Osteoblast (primary cell): Measurements from ENCODE around the gene OSBPL9. TPM values are rescaled to one million over a fixed set of nuclear protein-coding genes. Genes with fewer than 3 reads are reported as not detected.
A peak's percentile ranks its signal among the peaks of the same experiment; 100 is the strongest.

Source experiments
- DNase-seq: peaks from one replicate; pipeline ENCODE4 v3.0.0; 2011; ENCODE audit warnings: low spot score, mixed read lengths; ENCODE audit not compliant: insufficient read length; ENCODE audit errors: missing footprints
- H2AFZ ChIP-seq: 2 replicates; pipeline ENCODE4 v1.6.0; 2011; ENCODE audit warnings: mild to moderate bottlenecking, low read length
- H3K27ac ChIP-seq: 2 replicates; pipeline ENCODE4 v1.5.1; 2011; ENCODE audit warnings: mild to moderate bottlenecking, low read depth, low read length, moderate library complexity
- H3K27me3 ChIP-seq: 2 replicates; pipeline ENCODE4 v1.6.0; 2012; ENCODE audit warnings: mild to moderate bottlenecking, control low read depth, inconsistent platforms, low read length, moderate library complexity; ENCODE audit not compliant: insufficient read depth
- H3K36me3 ChIP-seq: 2 replicates; pipeline ENCODE4 v1.5.1; 2011; ENCODE audit warnings: mild to moderate bottlenecking, low read length, control low read depth, moderate library complexity; ENCODE audit not compliant: insufficient read depth
- H3K4me1 ChIP-seq: 2 replicates; pipeline ENCODE4 v1.5.1; 2011; ENCODE audit warnings: mild to moderate bottlenecking, low read length, control low read depth, moderate library complexity; ENCODE audit not compliant: insufficient read depth
- H3K4me2 ChIP-seq: 2 replicates; pipeline ENCODE4 v1.6.0; 2011; ENCODE audit warnings: mild to moderate bottlenecking, low read length; ENCODE audit not compliant: insufficient read depth
- H3K4me3 ChIP-seq: fragments of 200-600 bp; sonication (generic); 3 replicates; pipeline ENCODE4 v1.5.1; 2012; ENCODE audit warnings: mild to moderate bottlenecking, low read length, inconsistent platforms; ENCODE audit not compliant: insufficient read depth
- H3K79me2 ChIP-seq: 2 replicates; pipeline ENCODE4 v1.6.0; 2012; ENCODE audit warnings: mild to moderate bottlenecking, low read length, control low read depth, inconsistent platforms; ENCODE audit not compliant: insufficient read depth
- H3K9me3 ChIP-seq: 2 replicates; pipeline ENCODE4 v1.5.1; 2011; ENCODE audit warnings: low read depth, low read length, control low read depth
- H4K20me1 ChIP-seq: 2 replicates; pipeline ENCODE4 v1.6.0; 2012; ENCODE audit warnings: mild to moderate bottlenecking, low read length, control low read depth; ENCODE audit not compliant: insufficient read depth
- CTCF ChIP-seq: IDR thresholded peaks from 2 replicates; pipeline ENCODE4 v1.5.1; 2011; ENCODE audit warnings: mild to moderate bottlenecking, low read depth, low read length, moderate library complexity; ENCODE audit errors: extremely low read depth
- total RNA-seq: library from RNA; depleted of rRNA; stranded (reverse); fragments of >200 nt; gene quantifications from 2 replicates; pipeline ENCODE4 v1.2.3, GENCODE V29; 2012

Gene OSBPL9
- total RNA-seq, 1 donor, result 87.9 TPM

DNA sequence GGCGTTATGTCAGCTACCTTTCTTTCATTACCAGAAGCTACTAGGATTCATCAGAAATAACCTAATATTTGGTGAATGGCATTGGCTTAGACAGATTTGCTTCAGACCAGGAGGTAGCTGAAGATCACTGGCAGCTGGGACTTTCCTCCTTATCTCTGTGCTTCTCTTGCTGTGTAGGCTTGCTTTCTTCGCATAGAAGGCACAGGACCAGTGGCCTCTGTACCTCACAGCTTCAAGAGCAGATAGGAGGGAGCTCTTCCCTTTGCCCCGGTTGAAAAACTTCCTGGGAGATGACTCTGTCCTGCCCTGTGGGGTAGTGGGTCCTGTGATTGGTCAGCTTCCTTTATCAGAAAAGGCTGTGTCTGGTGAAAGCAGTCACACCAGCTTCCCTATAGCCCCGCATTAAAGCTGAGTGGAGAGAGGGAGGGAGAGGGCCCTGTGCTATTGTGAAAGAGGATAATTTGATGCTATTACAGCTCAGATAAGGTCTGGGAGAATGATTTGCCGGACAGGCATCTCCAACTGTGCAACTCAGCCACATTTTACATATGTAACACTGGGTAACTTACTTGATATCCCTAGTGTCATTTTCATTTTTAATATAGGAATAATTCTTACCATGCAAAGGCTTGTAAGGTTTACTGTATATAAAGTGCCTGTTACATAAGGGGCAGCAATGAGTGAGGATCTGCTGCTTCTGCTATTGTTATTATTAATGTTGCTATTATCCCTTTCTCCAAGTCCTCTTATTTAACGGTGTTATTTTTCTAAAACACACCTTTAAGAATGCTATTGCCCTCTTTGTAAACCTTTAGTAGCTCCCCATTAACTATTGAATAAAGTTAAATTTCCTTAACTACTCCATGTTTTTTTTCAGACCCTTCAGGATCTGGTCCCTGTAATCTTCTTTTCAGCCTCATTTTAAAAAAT is 31.6 kb downstream of the OSBPL9 start:
- H3K79me2 ChIP-seq, result peaks cover 63% of the 10 kb centered on the region
- DNase-seq, result peak; percentile 62
- peak overlapping the region; percentile 18 for H3K4me3 ChIP-seq
- H3K4me2 ChIP-seq, result peak overlapping the region; percentile 69
- no peaks in the 10 kb centered on the region for H3K36me3 ChIP-seq
- peaks cover 43% of the 10 kb centered on the region for H3K4me1 ChIP-seq
- H3K27ac ChIP-seq, result peak overlapping the region; percentile 92
- TF ChIP-seq CTCF, result no peak
- H2AFZ ChIP-seq, result peak overlapping the region; percentile 67
- no peaks in the 10 kb centered on the region for H3K27me3 ChIP-seq
- no peaks in the 10 kb centered on the region for H4K20me1 ChIP-seq
- no peaks in the 10 kb centered on the region for H3K9me3 ChIP-seq

DNA sequence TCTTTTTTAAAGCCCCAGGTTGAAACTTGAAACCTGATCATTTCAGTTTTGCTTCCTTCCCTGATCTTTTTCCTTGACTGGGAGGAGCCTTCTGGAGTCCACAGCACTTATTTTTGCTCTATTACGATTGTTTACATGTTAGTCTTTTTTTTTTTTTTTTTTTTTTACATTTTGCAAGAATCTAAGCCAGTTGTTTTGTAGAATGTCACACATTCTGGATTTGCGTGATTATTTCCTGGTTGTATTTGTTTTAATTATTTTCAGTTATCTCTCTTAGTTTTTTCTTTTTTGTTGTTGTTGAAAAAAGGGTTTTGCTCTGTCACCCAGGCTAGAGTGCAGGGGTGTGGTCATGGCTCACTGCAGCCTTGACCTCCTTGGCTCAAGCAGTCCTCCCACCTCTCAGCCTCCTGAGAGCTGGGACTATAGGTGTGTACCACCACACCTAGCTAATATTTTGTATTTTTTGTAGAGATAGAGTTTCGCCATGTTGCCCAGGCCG is 32.8 kb downstream of the OSBPL9 start:
- no peak for TF ChIP-seq CTCF
- no peaks in the 10 kb centered on the region for H4K20me1 ChIP-seq
- no peaks in the 10 kb centered on the region for H3K9me3 ChIP-seq
- H3K27me3 ChIP-seq, result no peaks in the 10 kb centered on the region
- H3K4me1 ChIP-seq, result peaks cover 34% of the 10 kb centered on the region
- H3K36me3 ChIP-seq, result no peaks in the 10 kb centered on the region
- no peak overlapping the region for H2AFZ ChIP-seq
- H3K79me2 ChIP-seq, result peaks cover 60% of the 10 kb centered on the region
- H3K4me2 ChIP-seq, result no peak overlapping the region
- H3K4me3 ChIP-seq, result no peak overlapping the region
- no peak for DNase-seq
- peak overlapping the region; percentile 92 for H3K27ac ChIP-seq

GRCh38 chr1:51650198-51650597 is 33.3 kb downstream of the OSBPL9 start:
- no peak overlapping the region for H2AFZ ChIP-seq
- H3K4me3 ChIP-seq, result no peak overlapping the region
- peaks cover under 1% of the 10 kb centered on the region for H3K36me3 ChIP-seq
- H3K4me1 ChIP-seq, result peaks cover 28% of the 10 kb centered on the region
- H3K9me3 ChIP-seq, result no peaks in the 10 kb centered on the region
- H3K27me3 ChIP-seq, result no peaks in the 10 kb centered on the region
- peaks cover 60% of the 10 kb centered on the region for H3K79me2 ChIP-seq
- no peak for TF ChIP-seq CTCF
- H3K4me2 ChIP-seq, result no peak overlapping the region
- no peaks in the 10 kb centered on the region for H4K20me1 ChIP-seq
- DNase-seq, result no peak
- no peak overlapping the region for H3K27ac ChIP-seq

GRCh38 chr1:51651552-51651942 is 34.7 kb downstream of the OSBPL9 start:
- no peak for DNase-seq
- Histone ChIP-seq H3K4me2 (no peak overlapping the region), H3K9me3 (no peaks in the 10 kb centered on the region), H4K20me1 (no peaks in the 10 kb centered on the region), H3K4me1 (peaks cover 28% of the 10 kb centered on the region), H2AFZ (no peak overlapping the region), H3K79me2 (peaks cover 57% of the 10 kb centered on the region), H3K27me3 (no peaks in the 10 kb centered on the region), H3K36me3 (peaks cover 4% of the 10 kb centered on the region), H3K4me3 (no peak overlapping the region), H3K27ac (no peak overlapping the region)
- no peak for TF ChIP-seq CTCF
